Measurements from ENCODE around the gene ARFGAP1. TPM values are rescaled to one million over a fixed set of nuclear protein-coding genes. Genes with fewer than 3 reads are reported as not detected.

The ARFGAP1 gene
- total RNA-seq, 1 experiment from 2014 or later: 207 TPM

- H3K36me3 Mint-ChIP-seq: peaks cover 26% of the 10 kb centered on the region
- H3K27ac Mint-ChIP-seq: no peak overlapping the region
- no peak overlapping the region for H3K4me3 Mint-ChIP-seq
- CTCF ChIA-PET: interaction anchor here (0.6 to 4.7 kb wide), 16 partner anchors 9 to 757 kb away, joined by 3 to 66 read pairs (median 4); partner anchors contain the start of genes ARFGAP1 and BIRC7
- no peaks in the 10 kb centered on the region for H3K9me3 Mint-ChIP-seq
- POLR2A ChIA-PET: no interaction called here
- ATAC-seq (no peak), DNase-seq (ENCODE audit: low spot score) (no peak)
- H3K4me1 Mint-ChIP-seq: no peaks in the 10 kb centered on the region
- TF ChIP-seq MAX (CRISPR knock-in tag; IDR thresholded peaks at IDR 0.05) (no peak), ZBTB43 (CRISPR knock-in tag; IDR thresholded peaks at IDR 0.05) (no peak), CDX4 (CRISPR knock-in tag; IDR thresholded peaks at IDR 0.05; ENCODE audit: borderline replicate concordance) (no peak), ARID4B (CRISPR knock-in tag; IDR thresholded peaks at IDR 0.05; ENCODE audit: borderline replicate concordance) (no peak), MYBL2 (CRISPR knock-in tag; IDR thresholded peaks at IDR 0.05) (no peak), TEAD1 (CRISPR knock-in tag; IDR thresholded peaks at IDR 0.05) (no peak), ZNF263 (CRISPR knock-in tag; IDR thresholded peaks at IDR 0.05; ENCODE audit: low read depth) (no peak), FOXJ3 (CRISPR knock-in tag; IDR thresholded peaks at IDR 0.05; ENCODE audit: borderline replicate concordance) (no peak), ZNF317 (CRISPR knock-in tag; IDR thresholded peaks at IDR 0.05; ENCODE audit: borderline replicate concordance, low read depth) (no peak), NR3C1 (CRISPR knock-in tag; conservative IDR thresholded peaks at IDR 0.05; ENCODE audit: low read depth) (no peak), ETV6 (CRISPR knock-in tag; IDR thresholded peaks at IDR 0.05) (no peak), TP53 (CRISPR knock-in tag; IDR thresholded peaks at IDR 0.05) (no peak), TEAD4 (CRISPR knock-in tag; IDR thresholded peaks at IDR 0.05) (no peak)
- H3K27me3 Mint-ChIP-seq (ENCODE audit: low read depth): no peaks in the 10 kb centered on the region
Observed at GRCh38 chr20:63281742-63282665, 9.4 kb downstream of the ARFGAP1 start.

GRCh38 chr20:63282946-63283345 is 10.3 kb downstream of the ARFGAP1 start:
- ATAC-seq (no peak), DNase-seq (ENCODE audit: low spot score) (no peak)
- H3K27ac Mint-ChIP-seq: no peak overlapping the region
- ChIA-PET CTCF (interaction anchor here (0.8 to 4.7 kb wide), 2 partner anchors 10 to 59 kb away, joined by 9 to 66 read pairs; partner anchors contain the start of gene ARFGAP1), POLR2A (no interaction called here)
- peaks cover 21% of the 10 kb centered on the region for H3K36me3 Mint-ChIP-seq
- no peak overlapping the region for H3K4me3 Mint-ChIP-seq
- no peaks in the 10 kb centered on the region for H3K4me1 Mint-ChIP-seq
- no peaks in the 10 kb centered on the region for H3K9me3 Mint-ChIP-seq
- no peaks in the 10 kb centered on the region for H3K27me3 Mint-ChIP-seq (ENCODE audit: low read depth)
- TF ChIP-seq ATF6 (CRISPR knock-in tag; IDR thresholded peaks at IDR 0.05) (no peak), JAZF1 (CRISPR knock-in tag; IDR thresholded peaks at IDR 0.05) (no peak), FOXK1 (CRISPR knock-in tag; IDR thresholded peaks at IDR 0.05) (no peak), IRF2 (CRISPR knock-in tag; IDR thresholded peaks at IDR 0.05; ENCODE audit: borderline replicate concordance, low read depth) (no peak), ZBTB21 (CRISPR knock-in tag; IDR thresholded peaks at IDR 0.05; ENCODE audit: borderline replicate concordance) (no peak), PRRX2 (CRISPR knock-in tag; IDR thresholded peaks at IDR 0.05) (no peak), ZNF281 (CRISPR knock-in tag; IDR thresholded peaks at IDR 0.05) (no peak), GABPB1 (CRISPR knock-in tag; IDR thresholded peaks at IDR 0.05) (no peak), SMAD4 (CRISPR knock-in tag; IDR thresholded peaks at IDR 0.05) (no peak), ZNF219 (CRISPR knock-in tag; IDR thresholded peaks at IDR 0.05; ENCODE audit: borderline replicate concordance) (no peak), ELF4 (CRISPR knock-in tag; IDR thresholded peaks at IDR 0.05; ENCODE audit: low read depth) (no peak)
